ENCODE data around the gene TNFAIP3.
"Not testable (repeated sequence)": the region's sequence is repeated elsewhere in the genome, so short reads cannot be mapped to it uniquely, and the experiment has no call there.

TNFAIP3 gene

GRCh38 chr6:137879885-137880745 is 13.1 kb downstream of the TNFAIP3 start:
- FAIRE-seq = no peak

- no peak for FAIRE-seq
Measured at GRCh38 chr6:137880746-137881521, 13.9 kb downstream of the TNFAIP3 start.

GRCh38 chr6:137881522-137881886 is 14.4 kb downstream of the TNFAIP3 start:
- no peak for FAIRE-seq

GRCh38 chr6:137882225-137882961 is 15.3 kb downstream of the TNFAIP3 start:
- FAIRE-seq = no peak

- FAIRE-seq = no peak
Measured at GRCh38 chr6:137883400-137884148, 16.5 kb downstream of the TNFAIP3 start.

GRCh38 chr6:137884149-137884909 is 17.3 kb downstream of the TNFAIP3 start:
- no peak for FAIRE-seq

GRCh38 chr6:137884910-137885229 is 17.8 kb downstream of the TNFAIP3 start:
- FAIRE-seq = not testable (repeated sequence)

- not testable (repeated sequence) for FAIRE-seq
Measured at GRCh38 chr6:137886226-137886625, 19.2 kb downstream of the TNFAIP3 start.

GRCh38 chr6:137890983-137891537 is 24.0 kb downstream of the TNFAIP3 start:
- FAIRE-seq = no peak

GRCh38 chr6:137892271-137892708 is 25.2 kb downstream of the TNFAIP3 start:
- no peak for FAIRE-seq

GRCh38 chr6:137893181-137893580 is 26.1 kb downstream of the TNFAIP3 start:
- no peak for FAIRE-seq

GRCh38 chr6:137893726-137894125 is 26.7 kb downstream of the TNFAIP3 start:
- FAIRE-seq = no peak

GRCh38 chr6:137894378-137894777 is 27.3 kb downstream of the TNFAIP3 start:
- FAIRE-seq = not testable (repeated sequence)

GRCh38 chr6:137894779-137895385 is 27.8 kb downstream of the TNFAIP3 start:
- no peak for FAIRE-seq

GRCh38 chr6:137896647-137897046 is 29.6 kb downstream of the TNFAIP3 start:
- no peak for FAIRE-seq

- no peak for FAIRE-seq
Measured at GRCh38 chr6:137900815-137901214, 33.8 kb downstream of the TNFAIP3 start.

- FAIRE-seq = no peak
Measured at GRCh38 chr6:137901454-137901853, 34.4 kb downstream of the TNFAIP3 start.

- no peak for FAIRE-seq
Measured at GRCh38 chr6:137902699-137903098, 35.6 kb downstream of the TNFAIP3 start.

GRCh38 chr6:137903274-137903932 is 36.3 kb downstream of the TNFAIP3 start:
- no peak for FAIRE-seq

Data from A204.1 (cell line).